ENCODE measurements around the gene TBRG1. TPM values are rescaled to one million over a fixed set of nuclear protein-coding genes. Genes with fewer than 3 reads are reported as not detected.

Gene TBRG1
- total RNA-seq, 2 experiments from 2014 or later = 44.5 to 48.5 TPM

DNA sequence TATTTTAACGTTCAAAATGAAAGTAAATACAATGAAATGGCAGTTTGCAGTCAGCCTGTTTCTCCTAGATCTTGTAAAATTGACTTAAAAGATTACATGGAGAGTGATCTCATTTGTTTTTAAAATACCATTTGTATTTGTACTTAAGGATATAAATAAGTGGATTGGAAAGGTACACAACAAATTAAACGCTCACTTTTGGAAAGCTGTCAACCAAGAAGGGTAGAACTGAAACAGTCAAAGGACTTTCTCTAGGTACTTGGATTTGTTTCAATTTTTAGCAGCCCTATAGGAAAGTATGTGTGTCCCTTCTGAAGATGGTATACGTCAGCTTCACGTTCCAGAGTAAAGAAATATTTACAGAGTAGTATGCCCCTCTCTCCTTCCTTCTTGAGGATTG lies 7.3 kb downstream of the TBRG1 start:
- no peak overlapping the region for H3K27ac Mint-ChIP-seq
- ATAC-seq (no peak), DNase-seq (no peak)
- no peak overlapping the region for H3K4me3 Mint-ChIP-seq
- peaks cover 43% of the 10 kb centered on the region for H3K36me3 Mint-ChIP-seq
- no peaks in the 10 kb centered on the region for H3K27me3 Mint-ChIP-seq
- H3K4me1 Mint-ChIP-seq = peaks cover 12% of the 10 kb centered on the region
- no peaks in the 10 kb centered on the region for H3K9me3 Mint-ChIP-seq (ENCODE audit: low read depth)
- CTCF ChIA-PET = no interaction called here

DNA sequence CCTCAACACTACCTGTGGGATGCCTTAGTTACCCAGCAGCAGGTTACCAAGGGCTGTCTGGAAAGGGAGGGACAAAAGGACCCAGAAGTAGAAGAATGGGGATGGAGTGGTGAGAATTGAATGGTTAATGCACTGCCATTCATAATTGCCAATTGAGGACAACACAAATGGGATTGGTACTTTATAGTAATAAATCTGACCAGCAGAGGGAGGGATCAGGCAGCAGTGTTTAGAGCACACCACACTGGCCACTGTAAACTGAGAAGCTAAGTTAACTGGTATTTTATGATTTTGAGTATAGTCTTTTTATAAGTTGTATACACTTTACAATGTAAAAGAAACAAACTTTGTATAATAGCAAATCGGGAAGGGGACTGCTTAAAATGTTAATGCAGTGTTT lies 10.7 kb downstream of the TBRG1 start:
- H3K27me3 Mint-ChIP-seq = no peaks in the 10 kb centered on the region
- no peaks in the 10 kb centered on the region for H3K9me3 Mint-ChIP-seq (ENCODE audit: low read depth)
- H3K36me3 Mint-ChIP-seq = peaks cover 38% of the 10 kb centered on the region
- DNase-seq (no peak), ATAC-seq (no peak)
- H3K27ac Mint-ChIP-seq = no peak overlapping the region
- peaks cover 2% of the 10 kb centered on the region for H3K4me1 Mint-ChIP-seq
- CTCF ChIA-PET = interaction anchor here (0.7 to 1.3 kb wide), 3 partner anchors 11 to 218 kb away, joined by 3 read pairs; no protein-coding TSS in a partner anchor
- H3K4me3 Mint-ChIP-seq = no peak overlapping the region

DNA sequence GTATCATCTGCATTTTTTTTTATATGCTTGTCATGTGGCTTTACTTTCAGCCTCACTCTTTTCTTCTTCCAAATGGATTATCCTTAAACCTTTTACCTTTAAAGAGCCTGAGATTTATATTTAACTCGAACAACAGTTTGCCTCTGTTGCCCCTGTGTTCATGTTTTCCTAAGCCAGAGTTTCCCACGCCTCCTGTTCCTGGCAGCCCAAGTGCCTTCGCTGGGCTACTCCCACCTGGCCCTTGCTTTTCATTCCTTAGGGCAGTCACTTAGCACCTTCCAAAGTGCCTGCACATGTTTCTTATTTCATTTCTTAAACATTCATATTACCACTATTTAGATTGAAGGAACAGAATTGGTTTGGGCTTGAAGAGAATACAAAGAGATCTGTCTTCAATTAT lies 13.3 kb downstream of the TBRG1 start:
- Mint-ChIP-seq H3K4me1 (no peaks in the 10 kb centered on the region), H3K27ac (no peak overlapping the region), H3K36me3 (peaks cover 43% of the 10 kb centered on the region), H3K9me3 (ENCODE audit: low read depth) (no peaks in the 10 kb centered on the region), H3K27me3 (no peaks in the 10 kb centered on the region), H3K4me3 (no peak overlapping the region)
- CTCF ChIA-PET = interaction anchor here (1.0 to 1.5 kb wide), 2 partner anchors 8 to 157 kb away, joined by 3 to 4 read pairs; no protein-coding TSS in a partner anchor
- DNase-seq (no peak), ATAC-seq (no peak)

DNA sequence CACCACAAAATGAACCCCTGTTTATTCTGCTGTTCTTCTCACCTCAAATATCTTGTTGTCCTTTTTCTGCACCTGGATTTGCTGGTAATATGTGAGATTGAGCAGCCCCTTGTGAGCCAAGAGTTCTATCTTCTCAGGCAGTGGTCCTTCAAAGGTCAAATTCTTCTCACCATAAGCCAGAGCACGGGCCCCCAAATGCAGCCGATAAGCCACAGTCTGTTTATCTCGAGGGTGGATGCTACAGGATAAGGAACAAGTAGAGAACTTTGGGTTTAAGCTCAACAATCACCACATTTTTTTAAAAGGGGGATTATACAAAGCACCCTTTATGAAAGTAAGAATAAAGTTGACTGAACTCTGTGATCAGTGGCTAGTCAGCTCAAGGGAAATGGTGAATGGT lies 15.8 kb downstream of the TBRG1 start:
- no peaks in the 10 kb centered on the region for H3K9me3 Mint-ChIP-seq (ENCODE audit: low read depth)
- H3K27me3 Mint-ChIP-seq = no peaks in the 10 kb centered on the region
- no peaks in the 10 kb centered on the region for H3K4me1 Mint-ChIP-seq
- H3K36me3 Mint-ChIP-seq = peaks cover 29% of the 10 kb centered on the region
- H3K4me3 Mint-ChIP-seq = no peak overlapping the region
- ATAC-seq (no peak), DNase-seq (no peak)
- no peak overlapping the region for H3K27ac Mint-ChIP-seq
- CTCF ChIA-PET = interaction anchor here (0.7 to 1.3 kb wide), 3 partner anchors 31 to 159 kb away, joined by 3 read pairs; no protein-coding TSS in a partner anchor

DNA sequence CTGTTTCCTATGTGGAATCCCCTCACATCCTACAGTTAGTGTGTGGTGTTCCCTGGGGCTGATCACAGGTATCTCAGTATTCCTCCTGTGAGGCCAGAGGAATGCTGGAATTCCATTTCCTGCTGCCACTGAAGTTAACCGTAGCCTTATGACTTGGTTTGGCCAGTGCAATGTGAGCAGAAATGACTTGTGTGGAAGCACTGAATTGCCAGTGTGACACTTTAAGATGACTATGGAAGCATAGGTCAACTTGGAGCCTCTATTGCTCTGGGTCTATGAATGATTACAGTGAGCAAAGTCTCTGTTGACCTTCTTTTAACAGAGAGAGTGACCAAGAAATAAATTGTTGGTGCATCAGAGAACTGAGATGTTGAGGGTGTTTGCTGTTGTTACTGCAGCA lies 16.5 kb downstream of the TBRG1 start:
- Mint-ChIP-seq H3K27me3 (no peaks in the 10 kb centered on the region), H3K4me3 (no peak overlapping the region), H3K9me3 (ENCODE audit: low read depth) (no peaks in the 10 kb centered on the region), H3K4me1 (no peaks in the 10 kb centered on the region), H3K36me3 (peaks cover 24% of the 10 kb centered on the region), H3K27ac (no peak overlapping the region)
- no peak for DNase-seq
- CTCF ChIA-PET = interaction anchor here (0.7 kb wide), 1 partner anchor 158 kb away, joined by 3 read pairs; no protein-coding TSS in a partner anchor
- no peak for ATAC-seq

DNA sequence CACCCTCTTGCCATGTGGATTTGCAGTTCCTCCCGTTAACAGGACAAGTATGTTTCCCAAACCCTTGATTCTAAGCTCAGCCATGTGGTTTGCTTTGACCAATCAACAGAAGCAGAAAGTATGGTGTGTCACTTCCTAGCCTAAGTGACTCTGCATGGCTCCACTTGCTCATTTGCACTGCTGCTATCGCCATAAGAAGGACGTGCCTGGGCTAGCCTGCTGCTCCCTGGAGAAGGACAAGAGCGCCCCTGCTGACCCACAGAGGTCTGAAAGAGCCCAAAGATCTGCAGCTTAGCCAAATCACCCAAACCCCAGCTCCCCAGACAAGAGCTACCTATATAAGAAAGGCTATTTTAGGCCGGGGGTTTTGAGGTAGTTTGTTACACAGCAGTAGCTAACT lies 18.0 kb downstream of the TBRG1 start:
- no peaks in the 10 kb centered on the region for H3K9me3 Mint-ChIP-seq (ENCODE audit: low read depth)
- H3K27ac Mint-ChIP-seq = no peak overlapping the region
- peaks cover 23% of the 10 kb centered on the region for H3K36me3 Mint-ChIP-seq
- DNase-seq (no peak), ATAC-seq (no peak)
- no peak overlapping the region for H3K4me3 Mint-ChIP-seq
- CTCF ChIA-PET = interaction anchor here (1.0 to 1.4 kb wide), 5 partner anchors 22 to 235 kb away, joined by 3 to 5 read pairs (median 3); partner anchors contain the start of gene ESAM
- no peaks in the 10 kb centered on the region for H3K27me3 Mint-ChIP-seq
- H3K4me1 Mint-ChIP-seq = peaks cover 2% of the 10 kb centered on the region

DNA sequence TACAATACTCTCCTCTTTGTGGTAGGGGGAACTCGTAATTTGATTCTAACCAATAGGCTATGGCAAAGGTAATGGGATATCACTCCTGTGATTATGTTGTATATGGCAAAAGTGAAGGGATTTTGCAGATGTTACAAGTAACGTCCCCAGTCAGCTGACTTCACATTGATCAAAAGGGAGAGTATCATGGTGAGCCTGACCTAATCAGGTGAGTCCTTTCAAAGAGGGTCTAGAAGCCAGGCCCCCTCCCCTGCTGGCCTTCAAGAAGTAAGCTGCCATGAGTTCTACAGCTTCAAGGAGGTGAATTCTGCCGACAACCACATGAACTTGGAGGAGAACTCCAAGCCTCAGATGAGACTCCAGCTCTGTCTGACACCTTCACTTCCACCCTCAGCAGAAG lies 20.0 kb downstream of the TBRG1 start:
- DNase-seq (no peak), ATAC-seq (no peak)
- Mint-ChIP-seq H3K9me3 (ENCODE audit: low read depth) (no peaks in the 10 kb centered on the region), H3K4me1 (peaks cover 2% of the 10 kb centered on the region), H3K4me3 (no peak overlapping the region), H3K36me3 (peaks cover 13% of the 10 kb centered on the region), H3K27me3 (no peaks in the 10 kb centered on the region), H3K27ac (no peak overlapping the region)
- CTCF ChIA-PET = interaction anchor here (0.8 to 4.2 kb wide), 5 partner anchors 15 to 195 kb away, joined by 3 to 30 read pairs (median 3); partner anchors contain the start of gene ESAM

DNA sequence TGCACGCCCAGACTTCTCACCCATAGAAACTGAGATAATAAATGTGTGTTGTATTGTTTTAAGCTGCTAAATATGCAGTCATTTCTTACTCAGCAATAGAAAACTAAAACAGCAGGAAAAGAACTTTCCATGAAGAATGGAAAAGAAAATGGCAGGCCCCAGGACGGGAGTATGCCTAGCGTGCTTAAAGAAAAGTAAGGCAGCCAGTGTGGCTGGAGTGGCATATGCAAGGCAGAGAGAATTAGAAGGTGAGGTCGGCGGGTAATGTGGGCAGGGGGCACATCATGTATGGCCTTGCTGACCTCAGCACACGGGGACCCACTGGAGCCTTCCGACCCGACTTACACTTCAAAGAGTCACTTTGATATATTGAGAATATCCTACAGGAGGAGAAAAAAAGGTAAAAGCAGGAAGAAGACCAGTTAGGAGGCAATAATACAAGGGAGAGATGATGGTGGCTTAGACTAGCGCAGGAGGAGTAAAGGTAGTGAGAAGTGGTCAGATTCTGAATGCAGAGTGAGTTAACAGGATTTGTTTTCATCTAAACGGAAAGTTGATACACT lies 20.5 kb downstream of the TBRG1 start:
- Mint-ChIP-seq H3K27ac (no peak overlapping the region), H3K4me3 (no peak overlapping the region), H3K9me3 (ENCODE audit: low read depth) (no peaks in the 10 kb centered on the region), H3K36me3 (peaks cover 11% of the 10 kb centered on the region), H3K4me1 (peaks cover 2% of the 10 kb centered on the region), H3K27me3 (no peaks in the 10 kb centered on the region)
- ATAC-seq (no peak), DNase-seq (no peak)
- CTCF ChIA-PET = interaction anchor here (0.8 to 4.2 kb wide), 9 partner anchors 11 to 223 kb away, joined by 3 to 30 read pairs (median 6); partner anchors contain the start of genes ESAM and ROBO3

DNA sequence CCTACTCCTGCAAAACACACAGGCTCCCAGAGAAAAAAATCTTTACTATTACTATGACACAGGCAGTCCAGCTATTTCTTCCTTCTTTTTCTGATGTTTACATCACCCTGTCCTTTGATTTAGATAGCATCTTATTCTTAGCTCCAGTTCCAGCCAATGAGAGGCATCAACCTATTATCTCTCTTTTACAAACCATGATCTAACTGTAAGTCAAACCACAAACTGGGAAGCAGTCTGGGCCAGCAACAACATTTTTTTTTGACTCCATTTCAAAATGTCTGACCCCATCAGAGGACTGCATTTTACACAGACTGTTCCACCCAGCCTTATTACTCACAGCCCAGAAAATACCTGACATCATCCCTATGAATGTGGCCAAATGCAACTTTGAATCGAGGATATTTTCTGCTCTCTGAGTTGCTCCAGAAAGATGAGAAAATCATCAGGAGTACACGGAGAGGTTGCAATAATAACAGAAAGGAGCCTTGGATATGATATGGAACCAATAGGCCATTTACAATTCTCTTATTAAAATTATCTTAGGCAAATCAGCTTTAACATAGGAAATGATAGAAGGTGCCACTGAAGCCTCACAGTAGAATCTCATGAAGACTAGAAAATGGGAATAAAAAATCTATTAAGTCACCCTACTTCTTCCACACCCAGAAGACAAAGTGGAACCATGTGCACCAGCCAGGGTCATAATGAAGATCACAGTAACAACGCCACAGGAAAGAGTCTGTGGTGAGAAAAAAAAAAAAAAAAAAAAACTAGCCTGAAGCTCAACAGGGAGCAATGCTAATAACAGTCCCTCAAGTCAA lies 21.2 kb downstream of the TBRG1 start:
- Mint-ChIP-seq H3K27ac (no peak overlapping the region), H3K4me1 (peaks cover 2% of the 10 kb centered on the region), H3K9me3 (ENCODE audit: low read depth) (no peaks in the 10 kb centered on the region), H3K4me3 (no peak overlapping the region), H3K36me3 (peaks cover 7% of the 10 kb centered on the region), H3K27me3 (no peaks in the 10 kb centered on the region)
- ATAC-seq (no peak), DNase-seq (no peak)
- CTCF ChIA-PET = interaction anchor here (0.5 to 4.2 kb wide), 24 partner anchors 8 to 1535 kb away, joined by 3 to 30 read pairs (median 4); partner anchors contain the start of genes ROBO3 and SIAE

DNA sequence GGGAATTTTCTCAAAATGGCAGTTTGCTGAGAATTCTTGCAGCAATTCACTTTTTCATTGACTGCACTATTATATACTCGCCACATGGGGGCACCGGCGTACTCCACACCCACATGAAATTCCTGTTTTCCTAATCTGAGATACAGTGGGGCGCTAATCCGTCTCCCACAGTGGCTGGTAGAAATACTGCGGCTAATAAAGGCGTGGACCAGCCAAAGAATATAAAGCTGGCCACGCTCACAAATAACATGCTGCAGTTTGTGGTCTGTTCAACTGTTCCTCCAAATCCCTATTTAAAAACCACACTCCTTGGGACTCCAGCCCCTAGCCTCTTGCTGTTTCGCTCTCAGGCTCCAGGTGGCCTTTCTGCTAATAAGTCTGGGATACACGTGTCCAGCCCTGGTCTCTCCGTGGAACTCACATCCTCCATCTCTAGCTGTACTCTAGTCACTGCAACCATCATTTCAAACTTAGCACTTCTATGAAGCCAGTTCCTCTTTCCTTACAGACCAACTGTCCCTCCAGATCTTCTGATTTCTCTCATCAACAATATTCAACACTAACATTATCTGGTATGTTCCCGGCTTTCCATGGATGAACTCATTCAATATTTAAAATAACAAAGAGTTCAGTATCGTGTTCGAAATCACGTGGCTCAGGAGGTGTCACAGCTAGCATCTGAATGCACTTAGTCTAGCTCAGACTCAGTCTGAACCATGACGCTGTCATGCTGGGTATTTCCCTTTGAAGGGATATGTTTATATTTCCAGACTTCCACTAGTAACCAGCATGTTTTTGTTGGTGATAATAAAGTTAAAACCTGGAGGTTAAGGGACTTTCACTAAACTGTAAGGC lies 22.0 kb downstream of the TBRG1 start:
- H3K4me3 Mint-ChIP-seq = no peak overlapping the region
- H3K9me3 Mint-ChIP-seq (ENCODE audit: low read depth) = no peaks in the 10 kb centered on the region
- CTCF ChIA-PET = interaction anchor here (0.7 to 4.2 kb wide), 24 partner anchors 9 to 1079 kb away, joined by 3 to 30 read pairs (median 4); partner anchors contain the start of genes ROBO3 and SIAE
- no peak for DNase-seq
- H3K36me3 Mint-ChIP-seq = peaks cover 1% of the 10 kb centered on the region
- peaks cover 2% of the 10 kb centered on the region for H3K4me1 Mint-ChIP-seq
- ATAC-seq = peak; percentile 60
- H3K27ac Mint-ChIP-seq = no peak overlapping the region
- no peaks in the 10 kb centered on the region for H3K27me3 Mint-ChIP-seq

DNA sequence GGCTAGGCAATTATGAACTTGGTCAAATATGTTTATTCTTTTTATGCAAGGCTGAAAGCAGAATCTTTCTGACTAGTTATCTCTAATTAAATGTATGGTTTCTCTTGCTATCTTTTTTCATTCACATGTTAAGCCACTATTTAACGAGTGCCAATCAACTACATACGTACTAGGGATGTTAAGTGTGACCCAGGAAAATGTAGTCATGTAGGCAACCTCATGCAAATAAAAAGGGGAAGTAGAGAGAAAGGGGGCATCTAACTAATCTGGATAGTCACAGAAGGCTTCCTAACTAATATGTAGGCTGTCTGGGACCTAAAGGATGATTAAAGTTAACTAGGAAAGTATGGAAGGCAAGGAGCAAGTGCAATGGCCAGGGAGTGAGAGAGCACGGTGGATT lies 23.5 kb downstream of the TBRG1 start:
- Mint-ChIP-seq H3K4me3 (no peak overlapping the region), H3K9me3 (ENCODE audit: low read depth) (no peaks in the 10 kb centered on the region), H3K4me1 (peaks cover 2% of the 10 kb centered on the region), H3K36me3 (peaks cover under 1% of the 10 kb centered on the region), H3K27me3 (no peaks in the 10 kb centered on the region), H3K27ac (no peak overlapping the region)
- CTCF ChIA-PET = interaction anchor here (1.1 to 4.2 kb wide), 3 partner anchors 18 to 191 kb away, joined by 3 to 30 read pairs (median 14); no protein-coding TSS in a partner anchor
- no peak for DNase-seq
- no peak for ATAC-seq

DNA sequence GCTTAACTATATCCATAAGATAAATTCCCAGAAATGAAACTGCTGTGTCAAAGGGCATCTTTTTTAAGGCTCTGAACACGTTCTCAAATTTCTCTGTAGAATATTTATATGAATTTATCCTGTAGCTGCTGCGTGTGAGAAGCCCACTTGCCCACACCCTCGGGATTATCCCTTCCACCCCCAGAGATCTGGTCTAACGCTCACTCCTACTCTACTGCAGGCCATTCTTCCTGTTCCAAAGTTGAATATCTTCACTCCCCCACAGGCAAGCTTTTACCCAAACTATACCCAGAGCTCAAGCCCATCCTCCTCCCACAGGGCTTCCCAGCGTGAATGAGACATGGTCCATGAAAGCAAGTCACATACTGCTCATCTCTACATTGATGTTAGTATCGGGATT lies 25.9 kb downstream of the TBRG1 start:
- ATAC-seq (no peak), DNase-seq (no peak)
- H3K27me3 Mint-ChIP-seq = no peaks in the 10 kb centered on the region
- H3K9me3 Mint-ChIP-seq (ENCODE audit: low read depth) = no peaks in the 10 kb centered on the region
- no peak overlapping the region for H3K27ac Mint-ChIP-seq
- peaks cover 2% of the 10 kb centered on the region for H3K4me1 Mint-ChIP-seq
- CTCF ChIA-PET = interaction anchor here (0.9 to 1.0 kb wide), 2 partner anchors 115 to 152 kb away, joined by 3 read pairs; partner anchors contain the start of gene MSANTD2
- no peak overlapping the region for H3K4me3 Mint-ChIP-seq
- H3K36me3 Mint-ChIP-seq = no peaks in the 10 kb centered on the region
